Inferior parietal cortex (tissue), 1 donor: ENCODE results near the gene CASTOR1.

Source experiments
- DNase-seq: peaks from one replicate; pipeline ENCODE4 v3.0.0-alpha.2; 2016; ENCODE audit errors: extremely low spot score

CASTOR1 gene

GRCh38 chr22:30297991-30298701 is 8.8 kb upstream of the CASTOR1 start:
- no peak for DNase-seq

GRCh38 chr22:30297276-30297990 is 8.1 kb upstream of the CASTOR1 start:
- no peak for DNase-seq

GRCh38 chr22:30296833-30297232 is 7.5 kb upstream of the CASTOR1 start:
- no peak for DNase-seq

GRCh38 chr22:30296324-30296723 is 7.0 kb upstream of the CASTOR1 start:
- no peak for DNase-seq

GRCh38 chr22:30295576-30295975 is 6.3 kb upstream of the CASTOR1 start:
- DNase-seq, result no peak

- DNase-seq, result no peak
Measured at GRCh38 chr22:30294830-30295229, 5.5 kb upstream of the CASTOR1 start.

GRCh38 chr22:30294066-30294465 is 4.8 kb upstream of the CASTOR1 start:
- no peak for DNase-seq

GRCh38 chr22:30293026-30293425 is 3.7 kb upstream of the CASTOR1 start:
- DNase-seq, result no peak

- no peak for DNase-seq
Measured at GRCh38 chr22:30292069-30292970, 3.0 kb upstream of the CASTOR1 start.

- peak; percentile 82 for DNase-seq
Measured at GRCh38 chr22:30291058-30291892, 2.0 kb upstream of the CASTOR1 start.

- DNase-seq, result no peak
Measured at GRCh38 chr22:30290342-30291057, 1.2 kb upstream of the CASTOR1 start.

GRCh38 chr22:30289980-30290313 is 642 bp upstream of the CASTOR1 start:
- no peak for DNase-seq

GRCh38 chr22:30288419-30289140 is 725 bp downstream of the CASTOR1 start:
- no peak for DNase-seq

- DNase-seq, result peak; percentile 79
Measured at GRCh38 chr22:30287648-30288418, 1.5 kb downstream of the CASTOR1 start.

GRCh38 chr22:30286813-30287647 is 2.3 kb downstream of the CASTOR1 start:
- no peak for DNase-seq

GRCh38 chr22:30286331-30286730 is 3.0 kb downstream of the CASTOR1 start:
- no peak for DNase-seq

- DNase-seq, result no peak
Measured at GRCh38 chr22:30285846-30286200, 3.5 kb downstream of the CASTOR1 start.

- no peak for DNase-seq
Measured at GRCh38 chr22:30285176-30285845, 4.0 kb downstream of the CASTOR1 start.
